HCT116 (cell line): ENCODE measurements around the gene CAPN3.

ENCODE experiments used
- EGR1 ChIP-seq: IDR thresholded peaks from 2 replicates; pipeline ENCODE4 v1.6.1; 2012; ENCODE audit warnings: low read depth
- EZH2phosphoT487 ChIP-seq: fragments of 200-600 bp; IDR thresholded peaks from 2 replicates; pipeline ENCODE4 v1.6.1; 2018; ENCODE audit warnings: antibody characterized with exemption, borderline replicate concordance
- FOSL1 ChIP-seq: IDR thresholded peaks from 2 replicates; pipeline ENCODE4 v1.6.1; 2012; ENCODE audit warnings: low read depth
- JUND ChIP-seq: IDR thresholded peaks from 2 replicates; pipeline ENCODE4 v1.6.1; 2012
- POLR2A ChIP-seq: IDR thresholded peaks from 2 replicates; pipeline ENCODE4 v1.7.0; 2011; ENCODE audit warnings: borderline replicate concordance; ENCODE audit not compliant: insufficient read depth, insufficient read length; ENCODE audit errors: extremely low read depth
- POLR2AphosphoS5 ChIP-seq: IDR thresholded peaks from 2 replicates; pipeline ENCODE4 v1.6.1; 2011; ENCODE audit warnings: mild to moderate bottlenecking, low read depth, low read length, moderate library complexity
- SIN3A ChIP-seq: IDR thresholded peaks from 2 replicates; pipeline ENCODE4 v1.6.1; 2012; ENCODE audit warnings: low read depth
- ZNF274 ChIP-seq: fragments of 200-500 bp; sonication (Bioruptor generic); IDR thresholded peaks from 2 replicates; pipeline ENCODE4 v1.6.1; 2014; ENCODE audit warnings: mild to moderate bottlenecking, low read depth, low read length, inconsistent platforms
- TF ChIP-seq, protein P1 (sequence below), 3 experiments: fragments of 200-600 bp in 1 of 3; sonication (generic) in 1 of 3; IDR thresholded peaks in 2 of 3; conservative IDR thresholded peaks in 1 of 3; 2 replicates each; pipeline ENCODE4 v1.5.1; 2012 to 2017; ENCODE audit warnings: low read depth in 2 of 3, low read length in 2 of 3, antibody characterized with exemption in 1 of 3, borderline replicate concordance in 1 of 3, control low read depth in 1 of 3, mild to moderate bottlenecking in 1 of 3, mixed read lengths in 1 of 3, mixed run types in 1 of 3, moderate library complexity in 1 of 3; ENCODE audit not compliant: insufficient read depth in 1 of 3
- TF ChIP-seq, protein P2 (sequence below): IDR thresholded peaks from 2 replicates; pipeline ENCODE4 v1.6.1; 2011; ENCODE audit warnings: mild to moderate bottlenecking, low read length, moderate library complexity; ENCODE audit not compliant: insufficient replicate concordance; ENCODE audit errors: extremely low read depth

DNA sequence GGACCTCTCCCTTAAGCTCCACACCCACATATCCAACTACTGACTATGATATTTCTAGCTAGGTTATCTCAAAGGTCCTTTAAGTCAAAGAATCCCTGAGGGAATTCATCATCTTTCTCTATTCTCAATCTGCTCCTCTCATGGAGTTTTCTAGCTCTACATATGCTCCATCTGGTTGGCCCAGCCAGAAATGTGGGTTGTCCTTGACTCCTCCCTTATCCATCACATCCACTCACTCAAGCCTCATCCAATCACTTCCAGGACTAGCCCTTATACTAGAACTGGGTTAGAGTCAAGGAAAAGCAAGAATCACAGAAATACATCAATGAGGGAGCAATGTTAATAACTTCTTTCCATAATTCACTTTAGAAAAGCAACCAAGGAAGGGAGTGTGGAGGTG is 86.2 kb downstream of the CAPN3 start:
- TF ChIP-seq, protein P1, sequence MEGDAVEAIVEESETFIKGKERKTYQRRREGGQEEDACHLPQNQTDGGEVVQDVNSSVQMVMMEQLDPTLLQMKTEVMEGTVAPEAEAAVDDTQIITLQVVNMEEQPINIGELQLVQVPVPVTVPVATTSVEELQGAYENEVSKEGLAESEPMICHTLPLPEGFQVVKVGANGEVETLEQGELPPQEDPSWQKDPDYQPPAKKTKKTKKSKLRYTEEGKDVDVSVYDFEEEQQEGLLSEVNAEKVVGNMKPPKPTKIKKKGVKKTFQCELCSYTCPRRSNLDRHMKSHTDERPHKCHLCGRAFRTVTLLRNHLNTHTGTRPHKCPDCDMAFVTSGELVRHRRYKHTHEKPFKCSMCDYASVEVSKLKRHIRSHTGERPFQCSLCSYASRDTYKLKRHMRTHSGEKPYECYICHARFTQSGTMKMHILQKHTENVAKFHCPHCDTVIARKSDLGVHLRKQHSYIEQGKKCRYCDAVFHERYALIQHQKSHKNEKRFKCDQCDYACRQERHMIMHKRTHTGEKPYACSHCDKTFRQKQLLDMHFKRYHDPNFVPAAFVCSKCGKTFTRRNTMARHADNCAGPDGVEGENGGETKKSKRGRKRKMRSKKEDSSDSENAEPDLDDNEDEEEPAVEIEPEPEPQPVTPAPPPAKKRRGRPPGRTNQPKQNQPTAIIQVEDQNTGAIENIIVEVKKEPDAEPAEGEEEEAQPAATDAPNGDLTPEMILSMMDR (IDR thresholded peaks at IDR 0.05 in 2 of 3, conservative IDR thresholded peaks at IDR 0.05 in 1 of 3; ENCODE audit: borderline replicate concordance in 1 of 3, insufficient read depth in 1 of 3, low read depth in 2 of 3, low read length in 2 of 3) = no peak
- TF ChIP-seq POLR2A (no peak), JUND (no peak), EGR1 (no peak), EZH2phosphoT487 (no peak), POLR2AphosphoS5 (no peak), SIN3A (no peak), ZNF274 (no peak), FOSL1 (no peak)
- TF ChIP-seq, protein P2, sequence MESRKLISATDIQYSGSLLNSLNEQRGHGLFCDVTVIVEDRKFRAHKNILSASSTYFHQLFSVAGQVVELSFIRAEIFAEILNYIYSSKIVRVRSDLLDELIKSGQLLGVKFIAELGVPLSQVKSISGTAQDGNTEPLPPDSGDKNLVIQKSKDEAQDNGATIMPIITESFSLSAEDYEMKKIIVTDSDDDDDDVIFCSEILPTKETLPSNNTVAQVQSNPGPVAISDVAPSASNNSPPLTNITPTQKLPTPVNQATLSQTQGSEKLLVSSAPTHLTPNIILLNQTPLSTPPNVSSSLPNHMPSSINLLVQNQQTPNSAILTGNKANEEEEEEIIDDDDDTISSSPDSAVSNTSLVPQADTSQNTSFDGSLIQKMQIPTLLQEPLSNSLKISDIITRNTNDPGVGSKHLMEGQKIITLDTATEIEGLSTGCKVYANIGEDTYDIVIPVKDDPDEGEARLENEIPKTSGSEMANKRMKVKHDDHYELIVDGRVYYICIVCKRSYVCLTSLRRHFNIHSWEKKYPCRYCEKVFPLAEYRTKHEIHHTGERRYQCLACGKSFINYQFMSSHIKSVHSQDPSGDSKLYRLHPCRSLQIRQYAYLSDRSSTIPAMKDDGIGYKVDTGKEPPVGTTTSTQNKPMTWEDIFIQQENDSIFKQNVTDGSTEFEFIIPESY = no peak
